IPS-11a (cell line): Measurements from ENCODE around the gene FAM161B.

Source experiments
- H3K4me3 ChIP-seq: one replicate; pipeline ENCODE4 v1.5.1; 2013; ENCODE audit warnings: low read depth, low read length, control low read depth

The FAM161B gene

GRCh38 chr14:73884438-73885190 is 65.3 kb downstream of the FAM161B start:
- no peak overlapping the region for H3K4me3 ChIP-seq
